Activated CD4-positive, alpha-beta T cell treated with anti-CD3 and anti-CD28 coated beads, Interleukin-2, amount 10 ng/mL, durations not matched to agents 24 days and 14 days (primary cell): ENCODE data around the gene BCL2L14. TPM values are rescaled to one million over a fixed set of nuclear protein-coding genes. Genes with fewer than 3 reads are reported as not detected.

ENCODE experiments used
- DNase-seq: peaks from one replicate; pipeline ENCODE4 v3.0.0; 2022
- H3K27ac Mint-ChIP-seq: one replicate; pipeline ENCODE4 v1.8.0; 2022; ENCODE audit warnings: mild to moderate bottlenecking, mixed read lengths
- H3K27me3 Mint-ChIP-seq: one replicate; pipeline ENCODE4 v1.8.0; 2022; ENCODE audit warnings: mixed read lengths
- H3K36me3 Mint-ChIP-seq: one replicate; pipeline ENCODE4 v1.8.0; 2022; ENCODE audit warnings: low read depth, mild to moderate bottlenecking, mixed read lengths
- H3K4me1 Mint-ChIP-seq: one replicate; pipeline ENCODE4 v1.8.0; 2021; ENCODE audit warnings: mixed read lengths
- H3K4me3 Mint-ChIP-seq: one replicate; pipeline ENCODE4 v1.8.0; 2022; ENCODE audit warnings: mild to moderate bottlenecking, moderate library complexity, mixed read lengths
- H3K9me3 Mint-ChIP-seq: one replicate; pipeline ENCODE4 v1.8.0; 2021; ENCODE audit warnings: mixed read lengths
- intact Hi-C: fragments of 100-400 bp; cut with micrococcal nuclease; formaldehyde crosslinking; loops from one replicate; pipeline ENCODE4 v1.15.1; 2023
- total RNA-seq: library from RNA; stranded (reverse); gene quantifications from 2 replicates; pipeline ENCODE4 v1.2.3, GENCODE V29; 2022

BCL2L14 gene
- total RNA-seq, 1 donor from 2014 or later: 14.2 TPM

- H3K27ac Mint-ChIP-seq: no peak overlapping the region
- DNase-seq: no peak
- peaks cover 5% of the 10 kb centered on the region for H3K4me1 Mint-ChIP-seq
- H3K4me3 Mint-ChIP-seq: no peak overlapping the region
- H3K27me3 Mint-ChIP-seq: no peaks in the 10 kb centered on the region
- intact Hi-C loops: no loop called here
- H3K9me3 Mint-ChIP-seq: no peaks in the 10 kb centered on the region
- H3K36me3 Mint-ChIP-seq: peaks cover 10% of the 10 kb centered on the region
Observed at GRCh38 chr12:12079291-12079690, 8.6 kb downstream of the BCL2L14 start.

GRCh38 chr12:12081836-12082497 is 11.2 kb downstream of the BCL2L14 start:
- intact Hi-C loops: loop anchor here (2.0 kb wide), 2 partner anchors 245 to 253 kb away; no protein-coding TSS in a partner anchor
- no peak overlapping the region for H3K27ac Mint-ChIP-seq

GRCh38 chr12:12083688-12084087 is 12.9 kb downstream of the BCL2L14 start:
- no peak for DNase-seq
- H3K27me3 Mint-ChIP-seq: no peaks in the 10 kb centered on the region
- H3K36me3 Mint-ChIP-seq: peaks cover 6% of the 10 kb centered on the region
- H3K9me3 Mint-ChIP-seq: peaks cover 3% of the 10 kb centered on the region
- H3K27ac Mint-ChIP-seq: no peak overlapping the region
- intact Hi-C loops: loop anchor here (2.0 kb wide), 2 partner anchors 243 to 251 kb away; no protein-coding TSS in a partner anchor
- no peak overlapping the region for H3K4me3 Mint-ChIP-seq
- peaks cover 4% of the 10 kb centered on the region for H3K4me1 Mint-ChIP-seq

More at GRCh38 chr12:12081836-12082497, 11.2 kb downstream of the BCL2L14 start:
- Mint-ChIP-seq H3K27me3 (no peaks in the 10 kb centered on the region), H3K4me3 (no peak overlapping the region), H3K4me1 (peaks cover 5% of the 10 kb centered on the region), H3K36me3 (peaks cover 8% of the 10 kb centered on the region), H3K9me3 (no peaks in the 10 kb centered on the region)
- DNase-seq: peak; percentile 60

GRCh38 chr12:12086362-12086761 is 15.6 kb downstream of the BCL2L14 start:
- H3K27ac Mint-ChIP-seq: no peak overlapping the region
- H3K27me3 Mint-ChIP-seq: no peaks in the 10 kb centered on the region
- no peak overlapping the region for H3K4me3 Mint-ChIP-seq
- peaks cover 3% of the 10 kb centered on the region for H3K9me3 Mint-ChIP-seq
- DNase-seq: no peak
- intact Hi-C loops: no loop called here
- peaks cover 6% of the 10 kb centered on the region for H3K36me3 Mint-ChIP-seq
- H3K4me1 Mint-ChIP-seq: peaks cover 4% of the 10 kb centered on the region

GRCh38 chr12:12086973-12087692 is 16.4 kb downstream of the BCL2L14 start:
- H3K9me3 Mint-ChIP-seq: peaks cover 3% of the 10 kb centered on the region
- no peak overlapping the region for H3K27ac Mint-ChIP-seq
- DNase-seq: no peak
- no peak overlapping the region for H3K4me3 Mint-ChIP-seq
- H3K27me3 Mint-ChIP-seq: no peaks in the 10 kb centered on the region
- intact Hi-C loops: no loop called here
- H3K4me1 Mint-ChIP-seq: no peaks in the 10 kb centered on the region
- H3K36me3 Mint-ChIP-seq: peaks cover 6% of the 10 kb centered on the region

GRCh38 chr12:12087693-12088034 is 16.9 kb downstream of the BCL2L14 start:
- peaks cover 3% of the 10 kb centered on the region for H3K9me3 Mint-ChIP-seq
- peaks cover 6% of the 10 kb centered on the region for H3K36me3 Mint-ChIP-seq
- H3K4me1 Mint-ChIP-seq: no peaks in the 10 kb centered on the region
- DNase-seq: no peak
- H3K4me3 Mint-ChIP-seq: no peak overlapping the region
- no peaks in the 10 kb centered on the region for H3K27me3 Mint-ChIP-seq
- H3K27ac Mint-ChIP-seq: no peak overlapping the region
- intact Hi-C loops: no loop called here

GRCh38 chr12:12088147-12088546 is 17.4 kb downstream of the BCL2L14 start:
- DNase-seq: no peak
- H3K9me3 Mint-ChIP-seq: peaks cover 3% of the 10 kb centered on the region
- H3K4me1 Mint-ChIP-seq: no peaks in the 10 kb centered on the region
- H3K27me3 Mint-ChIP-seq: no peaks in the 10 kb centered on the region
- H3K4me3 Mint-ChIP-seq: no peak overlapping the region
- peaks cover 6% of the 10 kb centered on the region for H3K36me3 Mint-ChIP-seq
- intact Hi-C loops: no loop called here
- H3K27ac Mint-ChIP-seq: no peak overlapping the region

- H3K36me3 Mint-ChIP-seq: peaks cover 6% of the 10 kb centered on the region
- no peak overlapping the region for H3K4me3 Mint-ChIP-seq
- H3K27me3 Mint-ChIP-seq: no peaks in the 10 kb centered on the region
- H3K4me1 Mint-ChIP-seq: no peaks in the 10 kb centered on the region
- intact Hi-C loops: no loop called here
- no peak overlapping the region for H3K27ac Mint-ChIP-seq
- no peak for DNase-seq
- peaks cover 3% of the 10 kb centered on the region for H3K9me3 Mint-ChIP-seq
Observed at GRCh38 chr12:12088761-12089160, 18.0 kb downstream of the BCL2L14 start.

- Mint-ChIP-seq H3K4me3 (no peak overlapping the region), H3K36me3 (peaks cover 17% of the 10 kb centered on the region), H3K9me3 (peaks cover 3% of the 10 kb centered on the region), H3K4me1 (peaks cover 2% of the 10 kb centered on the region), H3K27me3 (no peaks in the 10 kb centered on the region), H3K27ac (no peak overlapping the region)
- no peak for DNase-seq
- intact Hi-C loops: no loop called here
Observed at GRCh38 chr12:12091071-12091470, 20.3 kb downstream of the BCL2L14 start.

- Mint-ChIP-seq H3K27me3 (no peaks in the 10 kb centered on the region), H3K9me3 (peaks cover 3% of the 10 kb centered on the region), H3K4me1 (peaks cover 2% of the 10 kb centered on the region), H3K27ac (no peak overlapping the region), H3K36me3 (peaks cover 18% of the 10 kb centered on the region), H3K4me3 (no peak overlapping the region)
- intact Hi-C loops: no loop called here
- no peak for DNase-seq
Observed at GRCh38 chr12:12091977-12092663, 21.4 kb downstream of the BCL2L14 start.

- Mint-ChIP-seq H3K36me3 (peaks cover 28% of the 10 kb centered on the region), H3K4me3 (no peak overlapping the region), H3K27me3 (no peaks in the 10 kb centered on the region), H3K4me1 (peaks cover 2% of the 10 kb centered on the region), H3K27ac (no peak overlapping the region), H3K9me3 (no peaks in the 10 kb centered on the region)
- DNase-seq: no peak
- intact Hi-C loops: no loop called here
Observed at GRCh38 chr12:12094481-12094880, 23.7 kb downstream of the BCL2L14 start.

GRCh38 chr12:12095021-12095420 is 24.3 kb downstream of the BCL2L14 start:
- no peak for DNase-seq
- H3K4me1 Mint-ChIP-seq: peaks cover 2% of the 10 kb centered on the region
- no peak overlapping the region for H3K4me3 Mint-ChIP-seq
- no peaks in the 10 kb centered on the region for H3K9me3 Mint-ChIP-seq
- no peaks in the 10 kb centered on the region for H3K27me3 Mint-ChIP-seq
- intact Hi-C loops: no loop called here
- no peak overlapping the region for H3K27ac Mint-ChIP-seq
- H3K36me3 Mint-ChIP-seq: peaks cover 28% of the 10 kb centered on the region

GRCh38 chr12:12097891-12098690 is 27.4 kb downstream of the BCL2L14 start:
- intact Hi-C loops: no loop called here
- no peak overlapping the region for H3K27ac Mint-ChIP-seq
- no peak for DNase-seq
- peaks cover 34% of the 10 kb centered on the region for H3K36me3 Mint-ChIP-seq
- peaks cover 4% of the 10 kb centered on the region for H3K9me3 Mint-ChIP-seq
- H3K27me3 Mint-ChIP-seq: peaks cover 1% of the 10 kb centered on the region
- peaks cover 2% of the 10 kb centered on the region for H3K4me1 Mint-ChIP-seq
- H3K4me3 Mint-ChIP-seq: no peak overlapping the region
